Mesodermal cell (in vitro differentiated cells): ENCODE results near the gene RANBP17.
"Not testable (repeated sequence)": the region's sequence is repeated elsewhere in the genome, so short reads cannot be mapped to it uniquely, and the experiment has no call there.

Experiments
- H3K27ac ChIP-seq: 2 replicates; pipeline ENCODE4 v1.7.0; 2013; ENCODE audit warnings: mild to moderate bottlenecking, low read depth, low read length, moderate library complexity; ENCODE audit not compliant: severe bottlenecking
- H3K36me3 ChIP-seq: 2 replicates; pipeline ENCODE4 v1.7.1; 2013; ENCODE audit warnings: mild to moderate bottlenecking, low read length, moderate library complexity; ENCODE audit not compliant: control insufficient read depth, insufficient read depth
- H3K4me1 ChIP-seq: one replicate; pipeline ENCODE4 v1.7.1; 2013; ENCODE audit warnings: mild to moderate bottlenecking, low read length; ENCODE audit not compliant: insufficient read depth, control insufficient read depth, poor library complexity, severe bottlenecking
- H3K4me3 ChIP-seq: 2 replicates; pipeline ENCODE4 v1.7.0; 2013; ENCODE audit warnings: low read length, control low read depth, mild to moderate bottlenecking; ENCODE audit not compliant: insufficient read depth, poor library complexity, severe bottlenecking; ENCODE audit errors: extremely low read depth
- H3K9me3 ChIP-seq: 2 replicates; pipeline ENCODE4 v1.7.1; 2013; ENCODE audit warnings: mild to moderate bottlenecking, low read length, moderate library complexity; ENCODE audit not compliant: control insufficient read depth
- WGBS, 2 experiments: methylation state at CpG; one replicate each; pipeline ENCODE4 v1.1.5; 2013; ENCODE audit warnings: missing lambda C conversion rate in 2 of 2; ENCODE audit not compliant: insufficient coverage in 2 of 2; 5-methylcytosine and 5-hydroxymethylcytosine counted together

Gene RANBP17

GRCh38 chr5:170894665-170895064 lies 32.8 kb downstream of the RANBP17 start:
- no peaks in the 10 kb centered on the region for H3K9me3 ChIP-seq
- H3K27ac ChIP-seq = no peak overlapping the region
- 60% methylated on average over 1 of the region's 2 CpGs; no CpG with 5 or more reads in 1 of the 2 experiments for WGBS, 2 experiments
- H3K36me3 ChIP-seq = no peaks in the 10 kb centered on the region
- H3K4me1 ChIP-seq = no peaks in the 10 kb centered on the region
- H3K4me3 ChIP-seq = no peak overlapping the region

DNA sequence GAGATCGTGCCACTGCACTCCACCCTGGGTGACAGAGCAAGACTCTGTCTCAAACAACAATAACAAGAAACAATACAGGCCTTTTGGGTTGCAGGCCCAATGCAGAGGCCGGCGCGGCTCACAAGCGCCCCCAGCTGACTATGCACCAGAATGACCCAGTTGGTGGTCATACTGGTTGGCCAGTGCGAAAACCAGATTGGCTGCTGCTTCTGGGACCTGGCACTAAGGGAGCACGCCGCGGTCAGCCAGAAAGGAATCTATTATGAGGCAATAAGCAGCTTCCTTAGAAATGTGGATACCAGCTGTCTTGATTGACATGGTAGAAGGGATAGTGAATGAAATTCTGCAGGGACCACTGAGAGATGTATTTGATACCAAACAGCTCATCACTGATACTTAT lies 35.0 kb downstream of the RANBP17 start:
- no peak overlapping the region for H3K27ac ChIP-seq
- no peak overlapping the region for H3K4me3 ChIP-seq
- no peaks in the 10 kb centered on the region for H3K9me3 ChIP-seq
- no peaks in the 10 kb centered on the region for H3K4me1 ChIP-seq
- 57 to 67% methylated on average over 7 to 9 of the region's 9 CpGs for WGBS, 2 experiments
- H3K36me3 ChIP-seq = no peaks in the 10 kb centered on the region

GRCh38 chr5:170903075-170903474 lies 41.3 kb downstream of the RANBP17 start:
- Histone ChIP-seq H3K9me3 (no peaks in the 10 kb centered on the region), H3K4me1 (no peaks in the 10 kb centered on the region), H3K36me3 (peaks cover 3% of the 10 kb centered on the region), H3K4me3 (no peak overlapping the region), H3K27ac (no peak overlapping the region)
- 80 to 87% methylated on average over 7 to 8 of the region's 8 CpGs for WGBS, 2 experiments

DNA sequence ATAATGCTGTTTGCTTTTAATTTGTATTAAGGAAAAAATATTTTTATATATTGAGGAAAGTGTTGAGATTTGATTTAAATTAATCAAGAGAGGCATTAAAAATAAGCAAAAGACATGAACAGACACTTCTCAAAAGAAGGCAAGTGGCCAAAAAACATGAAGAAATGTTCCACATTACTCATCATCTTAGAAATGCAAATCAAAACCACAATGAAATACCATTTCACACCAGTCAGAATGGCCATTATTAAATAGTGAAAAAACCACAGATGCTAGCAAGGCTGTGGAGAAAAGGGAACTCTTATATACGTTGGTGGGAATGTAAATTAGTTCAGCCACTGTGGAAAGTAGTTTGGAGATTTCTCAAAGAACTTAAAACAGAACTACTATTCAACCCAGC lies 45.9 kb downstream of the RANBP17 start:
- no peaks in the 10 kb centered on the region for H3K4me1 ChIP-seq
- no peaks in the 10 kb centered on the region for H3K9me3 ChIP-seq
- no peak overlapping the region for H3K4me3 ChIP-seq
- WGBS, 2 experiments = no CpG with 5 or more reads among the region's 1 CpG
- peaks cover 3% of the 10 kb centered on the region for H3K36me3 ChIP-seq
- no peak overlapping the region for H3K27ac ChIP-seq

- Histone ChIP-seq H3K36me3 (no peaks in the 10 kb centered on the region), H3K27ac (no peak overlapping the region), H3K9me3 (no peaks in the 10 kb centered on the region), H3K4me3 (no peak overlapping the region), H3K4me1 (no peaks in the 10 kb centered on the region)
- WGBS, 2 experiments = 93 to 100% methylated on average over 2 to 3 of the region's 3 CpGs
Observed at GRCh38 chr5:170913573-170913972, 51.8 kb downstream of the RANBP17 start.

DNA sequence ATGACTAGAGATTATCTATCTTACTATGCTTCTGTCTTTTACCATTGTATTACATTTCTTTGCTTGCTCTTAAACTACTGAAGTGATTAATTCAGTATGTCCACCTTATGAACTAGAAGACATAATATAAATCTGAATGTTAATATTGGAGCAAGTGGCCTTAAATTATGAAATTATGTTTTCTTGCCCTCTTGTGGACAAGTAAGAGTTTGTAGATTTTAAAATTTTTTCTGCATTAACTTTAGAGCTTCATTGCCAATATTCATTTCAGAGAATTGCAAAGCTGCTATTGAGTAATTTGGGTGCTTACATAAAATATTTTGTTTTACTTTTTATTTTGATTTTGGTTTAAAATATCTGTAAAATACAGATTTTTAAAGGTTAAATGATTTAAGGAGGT lies 55.3 kb downstream of the RANBP17 start:
- Histone ChIP-seq H3K4me1 (no peaks in the 10 kb centered on the region), H3K36me3 (no peaks in the 10 kb centered on the region), H3K9me3 (no peaks in the 10 kb centered on the region), H3K4me3 (no peak overlapping the region), H3K27ac (no peak overlapping the region)

- Histone ChIP-seq H3K9me3 (no peaks in the 10 kb centered on the region), H3K4me3 (no peak overlapping the region), H3K4me1 (no peaks in the 10 kb centered on the region), H3K36me3 (no peaks in the 10 kb centered on the region), H3K27ac (no peak overlapping the region)
- WGBS, 2 experiments = no CpG with 5 or more reads among the region's 3 CpGs
Observed at GRCh38 chr5:170920196-170920595, 58.4 kb downstream of the RANBP17 start.

DNA sequence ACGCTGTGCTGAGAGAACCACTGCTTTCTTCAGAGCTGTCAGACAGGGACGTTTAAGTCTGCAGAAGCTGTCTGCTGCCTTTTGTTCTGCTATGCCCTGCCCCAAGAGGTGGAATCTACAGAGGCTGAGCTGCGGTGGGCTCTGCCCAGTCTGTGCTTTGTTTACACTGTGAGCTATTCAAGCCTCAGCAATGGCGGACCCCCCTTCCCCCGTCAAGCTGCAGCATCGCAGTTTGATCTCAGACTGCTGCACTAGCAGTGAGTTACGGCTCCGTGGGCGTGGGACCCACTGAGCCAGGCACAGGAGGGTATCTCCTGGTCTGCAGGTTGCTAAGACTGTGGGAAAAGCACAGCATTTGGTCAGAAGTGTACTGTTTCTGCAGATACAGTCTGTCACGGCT lies 60.5 kb downstream of the RANBP17 start:
- H3K4me1 ChIP-seq, H3K36me3 ChIP-seq, H3K9me3 ChIP-seq, H3K4me3 ChIP-seq: not testable (repeated sequence)
- H3K27ac ChIP-seq = peak overlapping the region; percentile 47
- 47 to 62% methylated on average over 9 to 10 of the region's 10 CpGs for WGBS, 2 experiments

DNA sequence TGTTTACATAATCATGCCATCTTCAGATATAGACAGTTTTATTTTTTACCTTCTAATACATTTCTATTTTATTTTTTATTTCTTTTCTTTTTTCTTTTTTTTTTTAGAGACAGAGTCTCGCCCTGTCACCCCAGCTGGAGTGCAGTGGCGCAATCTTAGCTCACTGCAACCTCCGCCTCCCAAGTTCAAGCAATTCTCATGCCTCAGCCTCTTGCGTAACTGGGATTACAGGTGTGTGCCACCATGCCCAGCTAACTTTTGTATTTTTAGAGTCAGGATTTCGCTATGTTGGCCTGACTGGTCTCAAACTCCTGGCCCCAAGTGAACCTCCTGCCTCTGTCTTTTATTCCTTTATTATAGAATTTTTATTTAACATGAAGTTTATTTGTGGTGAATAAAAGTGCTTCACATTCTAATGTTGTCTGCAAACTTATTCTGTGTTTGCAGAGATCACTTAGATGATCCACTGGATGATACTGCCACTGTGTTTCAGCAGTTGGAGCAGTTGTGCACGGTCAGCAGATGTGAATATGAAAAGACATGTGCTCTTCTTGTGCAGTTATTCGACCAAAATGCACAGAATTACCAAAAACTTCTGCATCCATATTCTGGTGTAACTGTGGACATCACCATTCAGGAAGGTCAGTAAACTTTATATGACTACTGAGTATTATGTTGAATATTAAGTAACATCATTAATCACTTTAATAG lies 62.2 kb downstream of the RANBP17 start:
- no peak overlapping the region for H3K4me3 ChIP-seq
- H3K4me1 ChIP-seq = no peaks in the 10 kb centered on the region
- H3K36me3 ChIP-seq = no peaks in the 10 kb centered on the region
- no peak overlapping the region for H3K27ac ChIP-seq
- 93 to 100% methylated on average over 2 to 3 of the region's 7 CpGs for WGBS, 2 experiments
- no peaks in the 10 kb centered on the region for H3K9me3 ChIP-seq

DNA sequence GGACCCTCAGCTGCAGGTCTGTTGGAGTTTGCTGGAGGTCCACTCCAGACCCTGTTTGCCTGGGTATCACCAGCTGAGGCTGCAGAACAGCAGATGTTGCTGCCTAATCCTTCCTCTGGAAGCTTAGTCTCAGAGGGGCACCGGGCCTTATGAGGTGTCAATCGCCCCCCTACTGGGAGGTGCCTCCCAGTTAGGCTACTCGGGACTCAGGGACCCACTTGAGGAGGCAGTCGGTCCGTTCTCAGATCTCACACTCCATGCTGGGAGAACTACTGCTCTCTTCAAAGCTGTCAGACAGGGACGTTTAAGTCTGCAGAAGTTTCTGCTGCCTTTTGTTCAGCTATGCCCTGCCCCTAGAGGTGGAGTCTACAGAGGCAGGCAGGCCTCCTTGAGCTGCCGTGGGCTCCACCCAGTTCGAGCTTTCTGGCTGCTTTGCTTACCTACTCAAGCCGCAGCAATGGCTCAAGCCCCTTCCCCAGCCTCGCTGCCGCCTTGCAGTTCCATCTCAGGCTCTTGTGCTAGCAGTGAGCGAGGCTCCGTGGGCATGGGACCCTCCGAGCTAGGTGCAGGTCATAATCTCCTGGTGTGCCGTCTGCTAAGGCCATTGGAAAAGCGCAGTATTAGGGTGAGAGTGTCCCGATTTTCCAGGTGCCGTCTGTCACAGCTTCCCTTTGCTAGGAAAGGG lies 73.9 kb downstream of the RANBP17 start:
- not testable (repeated sequence) for H3K36me3 ChIP-seq, H3K4me3 ChIP-seq, H3K27ac ChIP-seq, H3K9me3 ChIP-seq, H3K4me1 ChIP-seq
- 74 to 78% methylated on average over 14 to 15 of the region's 18 CpGs for WGBS, 2 experiments

- H3K36me3 ChIP-seq = no peaks in the 10 kb centered on the region
- no peaks in the 10 kb centered on the region for H3K4me1 ChIP-seq
- H3K27ac ChIP-seq = no peak overlapping the region
- H3K9me3 ChIP-seq = no peaks in the 10 kb centered on the region
- no peak overlapping the region for H3K4me3 ChIP-seq
Observed at GRCh38 chr5:170937072-170937471, 75.3 kb downstream of the RANBP17 start.
